K562 (cell line): ENCODE results near the gene LIN28A. TPM values are rescaled to one million over a fixed set of nuclear protein-coding genes. Genes with fewer than 3 reads are reported as not detected.

Experiments
- KLF6 ChIP-seq: fragments of 250-450 bp; sonication (Bioruptor Pico); IDR thresholded peaks from 2 replicates; pipeline ENCODE4 v1.4.0; 2020; ENCODE audit warnings: mild to moderate bottlenecking, moderate library complexity, borderline replicate concordance
- LCOR ChIP-seq: sonication (generic); formaldehyde crosslinking; IDR thresholded peaks from 2 replicates; pipeline ENCODE4 v1.8.0; 2022; ENCODE audit warnings: mild to moderate bottlenecking, missing genetic modification reagents
- NFIC ChIP-seq: fragments of 450-650 bp; IDR thresholded peaks from 2 replicates; pipeline ENCODE4 v1.6.1; 2017; ENCODE audit warnings: mild to moderate bottlenecking, inconsistent platforms
- PML ChIP-seq: IDR thresholded peaks from 2 replicates; pipeline ENCODE4 v1.6.1; 2012; ENCODE audit warnings: low read length, inconsistent platforms
- RFX1 ChIP-seq: fragments of 450-650 bp; IDR thresholded peaks from 2 replicates; pipeline ENCODE4 v1.6.1; 2016; ENCODE audit warnings: mild to moderate bottlenecking, moderate library complexity
- RUNX1 ChIP-seq: sonication (generic); IDR thresholded peaks from 2 replicates; pipeline ENCODE4 v1.6.1; 2016; ENCODE audit warnings: antibody characterized with exemption, low read depth
- ZMIZ1 ChIP-seq, 2 experiments: fragments of 150-350 bp in 1 of 2; IDR thresholded peaks; 2 replicates each; pipeline ENCODE4 v1.6.1; 2012 to 2016; ENCODE audit warnings: low read depth in 2 of 2, low read length in 2 of 2, mild to moderate bottlenecking in 1 of 2, moderate library complexity in 1 of 2
- ZNF57 ChIP-seq: fragments of 450-650 bp; formaldehyde crosslinking; IDR thresholded peaks from 2 replicates; pipeline ENCODE4 v1.4.0; 2020; ENCODE audit warnings: mild to moderate bottlenecking, moderate library complexity
- polyA plus RNA-seq, 8 experiments: library from polyadenylated mRNA; depleted of rRNA in 4 of 8; stranded (reverse) in 5 of 8; unstranded in 3 of 8; fragments of >200 nt; fragmentation: Nextera tagmentation in 2 of 8; fragmentation: Illumina TruSeq in 1 of 8; extraction: Ambion mirVana in 2 of 8; extraction: Trizol in 1 of 8; gene quantifications; 2 replicates each; pipeline versions ENCODE4 v1.2.1 to v1.2.3, GENCODE V29; 2011 to 2014; ENCODE audit warnings: inconsistent platforms in 1 of 8, missing spikeins in 1 of 8
- total RNA-seq, 7 experiments: library from RNA; depleted of rRNA in 6 of 7; stranded (reverse); fragments of >200 nt in 6 of 7; fragmentation: Illumina TruSeq in 2 of 7; extraction: Trizol in 2 of 7; gene quantifications; 2 replicates each; pipeline versions ENCODE4 v1.2.1 to v1.2.3, GENCODE V29; 2011 to 2021; ENCODE audit warnings: low replicate concordance in 1 of 7
- TF ChIP-seq, protein P1 (sequence below): fragments of 200-600 bp; sonication (generic); IDR thresholded peaks from one replicate; pipeline ENCODE4 v1.6.1; 2012; ENCODE audit warnings: mild to moderate bottlenecking, low read depth, low read length, inconsistent platforms
- TF ChIP-seq, protein P2 (sequence below): sonication (generic); formaldehyde crosslinking; IDR thresholded peaks from 2 replicates; pipeline ENCODE4 v1.8.0; 2022; ENCODE audit warnings: mild to moderate bottlenecking, missing genetic modification reagents

Gene LIN28A
- total and polyA plus RNA-seq, 9 of the 15 experiments (the other 6 are each of a cell fraction or from before 2014, with no cell fraction given): 0.80 to 5.4 (median 3.9) TPM

DNA sequence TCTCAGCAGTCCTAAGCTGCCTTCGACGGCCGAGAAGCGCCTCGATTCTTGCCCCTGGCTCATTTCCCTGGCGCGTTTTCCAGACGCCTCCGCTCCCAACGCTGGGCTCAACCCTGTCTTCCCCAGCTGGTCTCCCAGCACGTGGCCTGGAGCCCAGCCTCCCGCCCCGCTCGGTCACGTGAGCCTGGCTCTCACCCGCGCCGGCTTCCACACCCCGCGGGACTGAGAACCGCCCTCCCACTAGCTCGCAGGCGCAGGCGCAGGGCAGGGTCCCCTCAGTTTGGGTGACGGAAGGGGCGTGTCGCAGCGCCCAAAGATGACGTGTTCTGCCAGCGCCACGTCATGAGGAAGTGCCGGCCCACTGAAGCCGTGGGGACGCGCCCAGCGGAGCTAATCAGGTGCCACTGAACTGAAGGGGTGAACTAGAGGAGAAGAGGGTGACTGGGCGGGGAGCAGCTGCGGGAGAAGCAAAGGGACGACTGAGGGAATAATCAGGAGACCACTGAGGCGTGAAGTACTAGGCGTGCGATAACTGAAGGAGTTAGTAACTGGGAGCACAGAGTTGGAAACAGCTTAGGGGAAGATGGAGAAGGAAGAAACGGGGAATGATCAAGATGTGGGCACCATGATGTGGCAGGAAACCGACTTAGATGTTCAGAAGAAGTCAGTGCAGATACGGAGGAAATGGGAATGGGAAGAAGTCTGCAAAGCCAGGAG, 21.5 kb downstream of the LIN28A start, which contains the start of gene DHDDS (continued):
- TF ChIP-seq, protein P1, sequence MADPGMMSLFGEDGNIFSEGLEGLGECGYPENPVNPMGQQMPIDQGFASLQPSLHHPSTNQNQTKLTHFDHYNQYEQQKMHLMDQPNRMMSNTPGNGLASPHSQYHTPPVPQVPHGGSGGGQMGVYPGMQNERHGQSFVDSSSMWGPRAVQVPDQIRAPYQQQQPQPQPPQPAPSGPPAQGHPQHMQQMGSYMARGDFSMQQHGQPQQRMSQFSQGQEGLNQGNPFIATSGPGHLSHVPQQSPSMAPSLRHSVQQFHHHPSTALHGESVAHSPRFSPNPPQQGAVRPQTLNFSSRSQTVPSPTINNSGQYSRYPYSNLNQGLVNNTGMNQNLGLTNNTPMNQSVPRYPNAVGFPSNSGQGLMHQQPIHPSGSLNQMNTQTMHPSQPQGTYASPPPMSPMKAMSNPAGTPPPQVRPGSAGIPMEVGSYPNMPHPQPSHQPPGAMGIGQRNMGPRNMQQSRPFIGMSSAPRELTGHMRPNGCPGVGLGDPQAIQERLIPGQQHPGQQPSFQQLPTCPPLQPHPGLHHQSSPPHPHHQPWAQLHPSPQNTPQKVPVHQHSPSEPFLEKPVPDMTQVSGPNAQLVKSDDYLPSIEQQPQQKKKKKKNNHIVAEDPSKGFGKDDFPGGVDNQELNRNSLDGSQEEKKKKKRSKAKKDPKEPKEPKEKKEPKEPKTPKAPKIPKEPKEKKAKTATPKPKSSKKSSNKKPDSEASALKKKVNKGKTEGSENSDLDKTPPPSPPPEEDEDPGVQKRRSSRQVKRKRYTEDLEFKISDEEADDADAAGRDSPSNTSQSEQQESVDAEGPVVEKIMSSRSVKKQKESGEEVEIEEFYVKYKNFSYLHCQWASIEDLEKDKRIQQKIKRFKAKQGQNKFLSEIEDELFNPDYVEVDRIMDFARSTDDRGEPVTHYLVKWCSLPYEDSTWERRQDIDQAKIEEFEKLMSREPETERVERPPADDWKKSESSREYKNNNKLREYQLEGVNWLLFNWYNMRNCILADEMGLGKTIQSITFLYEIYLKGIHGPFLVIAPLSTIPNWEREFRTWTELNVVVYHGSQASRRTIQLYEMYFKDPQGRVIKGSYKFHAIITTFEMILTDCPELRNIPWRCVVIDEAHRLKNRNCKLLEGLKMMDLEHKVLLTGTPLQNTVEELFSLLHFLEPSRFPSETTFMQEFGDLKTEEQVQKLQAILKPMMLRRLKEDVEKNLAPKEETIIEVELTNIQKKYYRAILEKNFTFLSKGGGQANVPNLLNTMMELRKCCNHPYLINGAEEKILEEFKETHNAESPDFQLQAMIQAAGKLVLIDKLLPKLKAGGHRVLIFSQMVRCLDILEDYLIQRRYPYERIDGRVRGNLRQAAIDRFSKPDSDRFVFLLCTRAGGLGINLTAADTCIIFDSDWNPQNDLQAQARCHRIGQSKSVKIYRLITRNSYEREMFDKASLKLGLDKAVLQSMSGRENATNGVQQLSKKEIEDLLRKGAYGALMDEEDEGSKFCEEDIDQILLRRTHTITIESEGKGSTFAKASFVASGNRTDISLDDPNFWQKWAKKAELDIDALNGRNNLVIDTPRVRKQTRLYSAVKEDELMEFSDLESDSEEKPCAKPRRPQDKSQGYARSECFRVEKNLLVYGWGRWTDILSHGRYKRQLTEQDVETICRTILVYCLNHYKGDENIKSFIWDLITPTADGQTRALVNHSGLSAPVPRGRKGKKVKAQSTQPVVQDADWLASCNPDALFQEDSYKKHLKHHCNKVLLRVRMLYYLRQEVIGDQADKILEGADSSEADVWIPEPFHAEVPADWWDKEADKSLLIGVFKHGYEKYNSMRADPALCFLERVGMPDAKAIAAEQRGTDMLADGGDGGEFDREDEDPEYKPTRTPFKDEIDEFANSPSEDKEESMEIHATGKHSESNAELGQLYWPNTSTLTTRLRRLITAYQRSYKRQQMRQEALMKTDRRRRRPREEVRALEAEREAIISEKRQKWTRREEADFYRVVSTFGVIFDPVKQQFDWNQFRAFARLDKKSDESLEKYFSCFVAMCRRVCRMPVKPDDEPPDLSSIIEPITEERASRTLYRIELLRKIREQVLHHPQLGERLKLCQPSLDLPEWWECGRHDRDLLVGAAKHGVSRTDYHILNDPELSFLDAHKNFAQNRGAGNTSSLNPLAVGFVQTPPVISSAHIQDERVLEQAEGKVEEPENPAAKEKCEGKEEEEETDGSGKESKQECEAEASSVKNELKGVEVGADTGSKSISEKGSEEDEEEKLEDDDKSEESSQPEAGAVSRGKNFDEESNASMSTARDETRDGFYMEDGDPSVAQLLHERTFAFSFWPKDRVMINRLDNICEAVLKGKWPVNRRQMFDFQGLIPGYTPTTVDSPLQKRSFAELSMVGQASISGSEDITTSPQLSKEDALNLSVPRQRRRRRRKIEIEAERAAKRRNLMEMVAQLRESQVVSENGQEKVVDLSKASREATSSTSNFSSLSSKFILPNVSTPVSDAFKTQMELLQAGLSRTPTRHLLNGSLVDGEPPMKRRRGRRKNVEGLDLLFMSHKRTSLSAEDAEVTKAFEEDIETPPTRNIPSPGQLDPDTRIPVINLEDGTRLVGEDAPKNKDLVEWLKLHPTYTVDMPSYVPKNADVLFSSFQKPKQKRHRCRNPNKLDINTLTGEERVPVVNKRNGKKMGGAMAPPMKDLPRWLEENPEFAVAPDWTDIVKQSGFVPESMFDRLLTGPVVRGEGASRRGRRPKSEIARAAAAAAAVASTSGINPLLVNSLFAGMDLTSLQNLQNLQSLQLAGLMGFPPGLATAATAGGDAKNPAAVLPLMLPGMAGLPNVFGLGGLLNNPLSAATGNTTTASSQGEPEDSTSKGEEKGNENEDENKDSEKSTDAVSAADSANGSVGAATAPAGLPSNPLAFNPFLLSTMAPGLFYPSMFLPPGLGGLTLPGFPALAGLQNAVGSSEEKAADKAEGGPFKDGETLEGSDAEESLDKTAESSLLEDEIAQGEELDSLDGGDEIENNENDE: no peak
- TF ChIP-seq KLF6 (CRISPR knock-in tag): peak; percentile 52; the same call in 1 of the 2 replicates
- peak; percentile 56 for TF ChIP-seq NFIC
- TF ChIP-seq, protein P2, sequence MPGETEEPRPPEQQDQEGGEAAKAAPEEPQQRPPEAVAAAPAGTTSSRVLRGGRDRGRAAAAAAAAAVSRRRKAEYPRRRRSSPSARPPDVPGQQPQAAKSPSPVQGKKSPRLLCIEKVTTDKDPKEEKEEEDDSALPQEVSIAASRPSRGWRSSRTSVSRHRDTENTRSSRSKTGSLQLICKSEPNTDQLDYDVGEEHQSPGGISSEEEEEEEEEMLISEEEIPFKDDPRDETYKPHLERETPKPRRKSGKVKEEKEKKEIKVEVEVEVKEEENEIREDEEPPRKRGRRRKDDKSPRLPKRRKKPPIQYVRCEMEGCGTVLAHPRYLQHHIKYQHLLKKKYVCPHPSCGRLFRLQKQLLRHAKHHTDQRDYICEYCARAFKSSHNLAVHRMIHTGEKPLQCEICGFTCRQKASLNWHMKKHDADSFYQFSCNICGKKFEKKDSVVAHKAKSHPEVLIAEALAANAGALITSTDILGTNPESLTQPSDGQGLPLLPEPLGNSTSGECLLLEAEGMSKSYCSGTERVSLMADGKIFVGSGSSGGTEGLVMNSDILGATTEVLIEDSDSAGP (CRISPR knock-in tag): peak; percentile 8
- TF ChIP-seq ZNF57 (CRISPR knock-in tag): no peak
- TF ChIP-seq ZMIZ1 (IDR thresholded peaks at IDR 0.05; ENCODE audit: low read depth in 2 of 2, low read length in 2 of 2): 0 out of 4 replicates have a peak, but pooled peaks have one; percentile 23 to 59
- peak; percentile 80; the same call in 1 of the 2 replicates for TF ChIP-seq PML
- TF ChIP-seq RUNX1: no peak; the same call in 1 of the 2 replicates
- TF ChIP-seq LCOR (CRISPR knock-in tag): peak; percentile 100
- TF ChIP-seq RFX1: no peak
